Ovary (tissue), 3 donors: ENCODE data around the gene EIF5A2.

Experiments
- POLR2A ChIP-seq: fragments of 450-650 bp; IDR thresholded peaks from one replicate; pipeline ENCODE4 v1.6.1; 2017; ENCODE audit warnings: antibody characterized with exemption, mild to moderate bottlenecking, moderate library complexity
- TF ChIP-seq, protein P1 (sequence below), 3 donors: fragments of 450-650 bp in 2 of 3; fragments of 200-600 bp in 1 of 3; IDR thresholded peaks; one replicate each; pipeline versions ENCODE4 v1.5.1 to v1.8.0; 2016 to 2022; ENCODE audit warnings: antibody characterized with exemption in 3 of 3, mild to moderate bottlenecking in 1 of 3
- donor health status: DM: no; HTN: no; CAD: no.

DNA sequence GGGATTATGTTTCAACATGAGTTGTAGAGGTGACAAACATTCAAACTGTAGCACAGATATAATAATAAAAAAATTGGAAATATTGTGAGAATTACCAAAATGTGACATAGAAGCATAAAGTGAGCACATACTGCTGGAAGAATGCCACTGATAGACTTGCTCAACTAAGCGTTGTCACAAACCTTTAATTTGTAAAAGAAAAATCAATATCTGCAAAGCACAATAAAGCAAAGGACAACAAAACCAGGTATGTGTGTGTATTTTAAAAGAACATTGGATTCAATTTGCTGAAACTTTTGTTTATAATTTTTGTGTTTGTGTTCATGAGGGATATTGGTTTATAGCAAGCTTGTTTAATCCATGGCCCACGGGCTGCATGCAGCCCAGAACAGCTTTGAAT, 40.8 kb upstream of the EIF5A2 start:
- TF ChIP-seq, protein P1, sequence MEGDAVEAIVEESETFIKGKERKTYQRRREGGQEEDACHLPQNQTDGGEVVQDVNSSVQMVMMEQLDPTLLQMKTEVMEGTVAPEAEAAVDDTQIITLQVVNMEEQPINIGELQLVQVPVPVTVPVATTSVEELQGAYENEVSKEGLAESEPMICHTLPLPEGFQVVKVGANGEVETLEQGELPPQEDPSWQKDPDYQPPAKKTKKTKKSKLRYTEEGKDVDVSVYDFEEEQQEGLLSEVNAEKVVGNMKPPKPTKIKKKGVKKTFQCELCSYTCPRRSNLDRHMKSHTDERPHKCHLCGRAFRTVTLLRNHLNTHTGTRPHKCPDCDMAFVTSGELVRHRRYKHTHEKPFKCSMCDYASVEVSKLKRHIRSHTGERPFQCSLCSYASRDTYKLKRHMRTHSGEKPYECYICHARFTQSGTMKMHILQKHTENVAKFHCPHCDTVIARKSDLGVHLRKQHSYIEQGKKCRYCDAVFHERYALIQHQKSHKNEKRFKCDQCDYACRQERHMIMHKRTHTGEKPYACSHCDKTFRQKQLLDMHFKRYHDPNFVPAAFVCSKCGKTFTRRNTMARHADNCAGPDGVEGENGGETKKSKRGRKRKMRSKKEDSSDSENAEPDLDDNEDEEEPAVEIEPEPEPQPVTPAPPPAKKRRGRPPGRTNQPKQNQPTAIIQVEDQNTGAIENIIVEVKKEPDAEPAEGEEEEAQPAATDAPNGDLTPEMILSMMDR (IDR thresholded peaks at IDR 0.05) = no peak
- no peak for TF ChIP-seq POLR2A
